Left renal cortex interstitium (tissue), 4 donors: ENCODE results near the gene SDK1. TPM values are rescaled to one million over a fixed set of nuclear protein-coding genes. Genes with fewer than 3 reads are reported as not detected.
"Not testable (repeated sequence)": the region's sequence is repeated elsewhere in the genome, so short reads cannot be mapped to it uniquely, and the experiment has no call there.

ENCODE experiments used
- DNase-seq, 4 donors: peaks; one replicate each; pipeline ENCODE4 v3.0.0-alpha.2; 2013; ENCODE audit warnings: low read depth in 4 of 4, low spot score in 2 of 4, missing footprints in 1 of 4
- polyA plus RNA-seq, 4 donors: library from polyadenylated mRNA; unstranded; fragments of 120-200 nt; gene quantifications; one replicate each; pipeline ENCODE4 v1.2.1, GENCODE V29; 2013; ENCODE audit not compliant: insufficient read length in 4 of 4

SDK1 gene
- polyA plus RNA-seq, 4 donors, result 5.1 to 10.2 (median 6.9) TPM

- DNase-seq, result no peak
Measured at GRCh38 chr7:4198301-4198700, 897.2 kb downstream of the SDK1 start.

GRCh38 chr7:4200546-4201094 is 899.6 kb downstream of the SDK1 start:
- DNase-seq, result no peak

- DNase-seq, result no peak
Measured at GRCh38 chr7:4201566-4201965, 900.5 kb downstream of the SDK1 start.

- no peak for DNase-seq
Measured at GRCh38 chr7:4202154-4202736, 901.2 kb downstream of the SDK1 start.

GRCh38 chr7:4202954-4203353 is 901.9 kb downstream of the SDK1 start:
- DNase-seq, result no peak

GRCh38 chr7:4203626-4204512 is 902.8 kb downstream of the SDK1 start:
- no peak for DNase-seq

- DNase-seq, result no peak
Measured at GRCh38 chr7:4204513-4205165, 903.6 kb downstream of the SDK1 start.

DNA sequence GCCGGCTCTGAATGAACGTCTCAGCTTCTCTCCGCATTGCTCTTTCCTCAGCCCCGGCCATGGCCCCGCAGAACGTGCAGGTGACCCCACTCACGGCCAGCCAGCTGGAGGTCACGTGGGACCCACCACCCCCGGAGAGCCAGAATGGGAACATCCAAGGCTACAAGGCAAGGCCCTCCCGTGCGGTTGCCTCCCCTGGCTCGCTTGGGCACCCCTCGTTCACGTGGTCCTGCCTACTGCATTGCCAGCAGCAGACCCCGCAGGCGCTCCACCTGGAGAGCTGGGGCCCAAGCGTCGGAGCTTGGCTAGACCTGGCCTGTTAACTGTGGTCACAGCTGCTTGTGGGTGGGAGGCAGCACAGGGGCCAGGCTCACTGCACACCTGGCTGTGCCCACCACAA is 904.8 kb downstream of the SDK1 start:
- no peak for DNase-seq

GRCh38 chr7:4207011-4207410 is 906.0 kb downstream of the SDK1 start:
- no peak for DNase-seq

- DNase-seq, result no peak
Measured at GRCh38 chr7:4208086-4208485, 907.0 kb downstream of the SDK1 start.

- no peak for DNase-seq
Measured at GRCh38 chr7:4208586-4208985, 907.5 kb downstream of the SDK1 start.

DNA sequence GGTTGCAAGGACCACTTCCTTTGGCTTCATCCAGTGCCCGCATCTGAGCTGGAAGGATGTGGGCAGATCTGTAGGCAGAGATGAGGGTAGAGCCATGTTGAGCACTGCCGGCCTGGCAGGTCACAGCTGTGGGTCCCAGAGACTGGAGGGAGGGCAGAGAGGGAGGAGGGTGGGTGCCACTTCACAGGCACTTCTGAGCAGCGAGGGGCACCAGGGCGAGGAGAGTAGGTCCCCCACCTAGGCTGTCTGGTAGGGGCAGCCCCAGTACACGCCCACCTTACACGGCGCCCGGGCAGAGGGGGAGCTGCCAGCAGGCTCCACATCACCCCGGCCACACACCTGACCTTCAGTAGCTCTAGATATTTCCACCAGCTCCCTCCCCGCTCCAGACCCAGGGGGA is 908.1 kb downstream of the SDK1 start:
- no peak for DNase-seq

- no peak for DNase-seq
Measured at GRCh38 chr7:4209966-4210365, 908.9 kb downstream of the SDK1 start.

DNA sequence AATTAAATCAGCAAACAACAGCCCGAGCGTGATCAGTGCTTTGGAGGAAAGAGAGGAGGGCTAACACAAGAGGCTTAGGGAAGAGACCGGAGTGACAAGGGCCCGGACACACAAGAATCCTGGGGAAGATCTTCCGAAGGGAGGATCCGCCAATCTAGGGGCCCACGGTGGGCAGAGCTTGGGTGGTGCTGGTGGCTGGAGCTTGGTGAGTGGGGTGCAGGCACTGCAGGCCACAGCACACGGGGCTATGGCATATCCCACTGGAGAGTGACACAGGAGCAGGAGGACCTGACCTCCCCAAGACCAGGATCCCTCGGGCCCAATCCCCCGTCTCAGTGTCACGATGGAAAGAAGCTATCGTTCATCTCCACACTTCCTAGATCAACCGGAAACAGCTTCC is 909.8 kb downstream of the SDK1 start:
- no peak for DNase-seq

GRCh38 chr7:4211261-4211660 is 910.2 kb downstream of the SDK1 start:
- no peak for DNase-seq

GRCh38 chr7:4212376-4212775 is 911.3 kb downstream of the SDK1 start:
- DNase-seq, result no peak

- DNase-seq, result no peak
Measured at GRCh38 chr7:4214291-4215155, 913.5 kb downstream of the SDK1 start.

DNA sequence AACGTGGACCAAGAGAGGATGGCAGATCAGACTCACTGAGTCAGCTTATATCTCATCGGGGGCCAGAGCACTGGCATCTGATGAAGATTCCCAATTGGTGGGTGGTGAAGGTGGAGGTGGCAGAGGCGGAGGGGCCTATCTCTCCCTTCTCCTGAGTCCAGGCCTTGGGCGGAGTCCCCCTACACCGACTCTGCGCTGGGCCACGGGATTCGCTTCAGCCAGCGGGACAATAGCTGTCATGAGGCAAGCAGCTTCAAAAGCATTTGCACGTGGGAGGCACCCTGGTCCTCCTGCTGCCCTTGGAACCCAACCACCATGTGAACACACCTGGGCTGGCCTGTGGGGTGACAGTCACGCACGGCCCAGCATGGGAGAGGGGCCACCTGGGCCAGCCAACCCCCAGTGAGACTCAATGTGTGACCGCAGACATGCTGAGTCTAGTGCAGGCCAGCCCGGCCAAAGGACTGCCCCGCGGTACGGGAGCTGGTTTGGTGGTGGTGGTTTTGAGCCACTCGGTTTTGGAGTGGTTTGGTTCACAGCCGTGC is 914.2 kb downstream of the SDK1 start:
- DNase-seq, result no peak

- DNase-seq, result no peak
Measured at GRCh38 chr7:4216016-4216415, 915.0 kb downstream of the SDK1 start.

DNA sequence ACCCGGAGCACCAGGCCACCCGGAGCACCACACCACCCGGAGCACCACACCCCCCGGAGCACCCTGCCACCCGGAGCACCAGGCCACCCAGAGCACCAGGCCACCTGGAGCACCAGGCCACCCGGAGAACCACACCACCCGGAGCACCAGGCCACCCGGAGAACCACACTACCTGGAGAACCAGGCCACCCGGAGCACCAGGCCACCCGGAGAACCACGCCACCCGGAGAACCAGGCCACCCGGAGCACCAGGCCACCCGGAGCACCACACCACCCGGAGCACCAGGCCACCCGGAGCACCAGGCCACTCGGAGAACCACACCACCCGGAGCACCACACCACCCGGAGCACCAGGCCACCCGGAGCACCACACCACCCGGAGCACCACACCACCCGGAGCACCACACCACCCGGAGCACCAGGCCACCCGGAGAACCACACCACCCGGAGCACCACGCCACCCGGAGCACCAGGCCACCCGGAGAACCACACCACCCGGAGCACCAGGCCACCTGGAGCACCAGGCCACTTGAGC is 916.1 kb downstream of the SDK1 start:
- DNase-seq, result not testable (repeated sequence)
